NCI-H128 (cell line): ENCODE measurements around the gene NRDC.

Source experiments
- DNase-seq: peaks from one replicate; lab custom pipeline; 2025; ENCODE audit not compliant: unreplicated experiment; lab: John Stamatoyannopoulos, UW

Gene NRDC, protein sequence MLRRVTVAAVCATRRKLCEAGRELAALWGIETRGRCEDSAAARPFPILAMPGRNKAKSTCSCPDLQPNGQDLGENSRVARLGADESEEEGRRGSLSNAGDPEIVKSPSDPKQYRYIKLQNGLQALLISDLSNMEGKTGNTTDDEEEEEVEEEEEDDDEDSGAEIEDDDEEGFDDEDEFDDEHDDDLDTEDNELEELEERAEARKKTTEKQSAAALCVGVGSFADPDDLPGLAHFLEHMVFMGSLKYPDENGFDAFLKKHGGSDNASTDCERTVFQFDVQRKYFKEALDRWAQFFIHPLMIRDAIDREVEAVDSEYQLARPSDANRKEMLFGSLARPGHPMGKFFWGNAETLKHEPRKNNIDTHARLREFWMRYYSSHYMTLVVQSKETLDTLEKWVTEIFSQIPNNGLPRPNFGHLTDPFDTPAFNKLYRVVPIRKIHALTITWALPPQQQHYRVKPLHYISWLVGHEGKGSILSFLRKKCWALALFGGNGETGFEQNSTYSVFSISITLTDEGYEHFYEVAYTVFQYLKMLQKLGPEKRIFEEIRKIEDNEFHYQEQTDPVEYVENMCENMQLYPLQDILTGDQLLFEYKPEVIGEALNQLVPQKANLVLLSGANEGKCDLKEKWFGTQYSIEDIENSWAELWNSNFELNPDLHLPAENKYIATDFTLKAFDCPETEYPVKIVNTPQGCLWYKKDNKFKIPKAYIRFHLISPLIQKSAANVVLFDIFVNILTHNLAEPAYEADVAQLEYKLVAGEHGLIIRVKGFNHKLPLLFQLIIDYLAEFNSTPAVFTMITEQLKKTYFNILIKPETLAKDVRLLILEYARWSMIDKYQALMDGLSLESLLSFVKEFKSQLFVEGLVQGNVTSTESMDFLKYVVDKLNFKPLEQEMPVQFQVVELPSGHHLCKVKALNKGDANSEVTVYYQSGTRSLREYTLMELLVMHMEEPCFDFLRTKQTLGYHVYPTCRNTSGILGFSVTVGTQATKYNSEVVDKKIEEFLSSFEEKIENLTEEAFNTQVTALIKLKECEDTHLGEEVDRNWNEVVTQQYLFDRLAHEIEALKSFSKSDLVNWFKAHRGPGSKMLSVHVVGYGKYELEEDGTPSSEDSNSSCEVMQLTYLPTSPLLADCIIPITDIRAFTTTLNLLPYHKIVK

DNA sequence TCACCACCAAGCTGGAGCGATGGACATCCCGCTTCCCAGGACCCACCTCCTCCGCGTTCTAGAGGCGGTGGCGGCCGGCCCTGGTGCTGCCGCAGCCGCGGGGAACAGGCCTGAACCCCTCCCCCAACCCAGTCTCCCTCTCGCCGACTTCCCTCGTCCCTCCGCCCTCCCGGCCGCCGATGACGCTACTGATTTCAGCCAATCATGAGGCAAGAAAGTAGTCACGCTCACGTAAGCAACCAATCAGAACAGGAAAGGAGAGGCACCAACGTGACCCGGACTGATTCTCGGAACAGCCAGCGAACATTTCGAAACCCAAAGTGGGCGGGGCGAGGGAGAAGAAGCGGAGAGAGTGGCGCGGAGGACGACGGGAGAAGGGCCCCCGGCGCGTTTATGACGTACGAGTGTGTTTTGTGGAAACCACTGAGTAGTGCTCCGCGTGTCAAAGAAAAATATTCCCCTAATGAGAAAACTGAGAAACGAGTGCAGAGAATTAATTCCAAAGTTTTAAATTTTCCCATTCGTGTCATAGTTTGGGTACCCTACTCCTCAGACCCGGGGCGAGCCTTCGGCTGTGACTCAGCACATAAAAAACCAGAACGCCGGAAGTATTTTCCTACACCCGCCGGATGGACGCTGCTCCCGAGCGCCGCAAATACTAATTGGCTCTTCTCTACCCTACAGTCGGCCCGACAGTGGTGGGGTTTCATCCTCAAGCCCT lies at the start of gene NRDC:
Gene NRDC (minus strand): TSS at position 112 of the 721 bp plus-strand sequence. CDS start 112 bp downstream, outside the sequence.
- peak; percentile 100 for DNase-seq

DNA sequence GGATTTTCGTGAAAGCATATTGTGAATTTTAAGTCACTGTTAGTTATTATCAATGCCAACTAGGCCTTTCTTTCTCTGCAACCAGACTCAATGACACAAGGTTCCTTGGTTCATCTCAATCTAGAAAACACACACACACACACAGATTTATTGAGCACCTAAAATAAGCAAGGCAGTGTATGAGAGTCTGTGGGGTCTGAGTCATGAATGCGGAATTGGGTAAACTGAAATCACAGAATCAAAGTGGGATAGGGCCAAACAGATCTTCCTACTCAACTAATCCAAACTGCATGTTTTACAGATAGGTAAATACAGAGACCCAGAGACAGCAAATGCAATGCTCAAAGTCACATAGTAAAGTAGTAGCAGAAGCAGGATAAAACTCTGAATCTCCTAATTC lies 48.5 kb upstream of the NRDC start:
- DNase-seq = no peak

DNA sequence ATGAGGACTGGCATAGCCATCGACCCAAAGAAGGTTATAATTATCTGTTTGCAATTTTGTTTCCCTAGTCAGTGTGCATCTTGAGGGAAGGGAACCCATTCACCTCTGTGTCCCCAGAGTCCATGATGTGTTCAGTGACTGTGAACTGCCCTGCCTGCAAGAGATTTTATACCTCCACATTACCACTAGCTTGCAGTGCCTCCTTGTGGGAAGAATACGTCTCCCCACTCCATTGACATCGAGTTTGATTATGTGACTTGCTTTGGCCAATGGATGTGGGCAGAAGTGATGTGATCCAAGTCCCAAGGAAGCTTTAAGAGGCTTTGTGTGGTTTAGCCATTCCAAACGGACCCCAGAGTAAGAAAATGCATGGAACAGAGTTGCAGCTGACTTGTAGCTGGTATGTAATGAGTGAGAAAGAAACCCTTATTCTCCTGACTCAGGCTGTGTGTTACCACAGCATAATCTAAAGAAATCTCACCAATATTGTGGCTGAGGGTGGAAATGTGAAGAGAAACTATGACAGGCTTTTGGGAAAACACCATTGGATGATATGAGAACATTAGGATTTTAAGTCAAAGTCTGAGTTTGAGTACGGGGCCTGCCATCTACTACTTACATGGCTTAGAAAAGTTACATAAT lies 47.8 kb upstream of the NRDC start:
- no peak for DNase-seq

DNA sequence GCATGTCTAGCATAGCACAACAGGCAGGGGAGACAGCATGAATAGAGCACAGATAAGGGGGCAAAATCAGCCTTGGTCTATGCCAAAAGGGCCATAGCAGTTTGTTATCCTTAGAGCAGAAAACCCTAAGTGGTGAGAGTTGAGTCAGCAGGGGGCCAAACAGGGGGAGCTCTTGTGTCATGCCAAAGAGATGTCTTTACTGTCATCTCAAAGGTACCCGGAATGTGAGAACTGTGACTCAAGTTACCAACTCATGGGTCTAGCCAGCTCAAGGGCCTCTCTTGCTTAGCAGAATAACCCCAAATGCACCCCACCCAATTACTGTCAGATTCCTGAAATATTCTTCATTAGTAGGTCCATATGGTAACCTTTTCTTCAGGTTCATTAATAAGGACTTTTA lies 45.9 kb upstream of the NRDC start:
- DNase-seq = no peak

DNA sequence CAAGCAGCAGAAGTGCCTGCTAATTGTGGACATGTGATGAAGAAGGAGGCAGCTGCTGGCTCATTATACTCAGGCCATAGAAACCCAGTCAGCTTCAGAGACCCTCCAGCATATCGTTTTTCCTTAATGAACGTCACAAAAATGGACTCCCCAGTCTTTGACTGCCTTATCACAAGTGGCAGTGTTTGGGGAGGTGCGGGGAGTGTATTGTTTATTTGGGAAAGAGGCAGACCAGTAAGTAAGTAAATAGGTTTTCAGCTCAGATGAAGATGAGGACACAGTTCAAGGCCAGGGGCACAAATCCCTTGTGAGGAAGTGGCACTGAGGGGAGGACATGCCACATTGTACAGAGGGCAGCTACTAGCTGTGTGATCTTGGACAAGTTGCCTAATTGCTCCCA lies 43.5 kb upstream of the NRDC start:
- DNase-seq = no peak

DNA sequence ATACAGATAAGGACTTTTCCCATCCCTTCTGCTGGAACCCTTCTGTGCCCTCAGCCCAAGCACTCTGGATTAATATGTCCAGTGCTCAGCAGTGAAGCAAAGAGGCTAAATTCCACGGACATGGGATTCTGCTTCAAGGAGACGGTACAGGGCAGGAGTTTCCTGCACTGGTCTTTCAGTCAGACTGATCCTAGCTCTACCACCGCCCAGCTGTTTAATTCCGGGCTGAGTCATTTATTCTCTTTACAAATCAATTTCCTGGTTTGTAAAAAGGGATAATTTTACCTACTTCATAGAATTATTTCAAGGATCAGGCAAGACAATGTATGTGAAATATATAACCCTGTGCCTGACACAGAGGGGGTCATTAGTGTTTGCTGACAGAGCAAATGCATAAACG lies 41.6 kb upstream of the NRDC start:
- no peak for DNase-seq

DNA sequence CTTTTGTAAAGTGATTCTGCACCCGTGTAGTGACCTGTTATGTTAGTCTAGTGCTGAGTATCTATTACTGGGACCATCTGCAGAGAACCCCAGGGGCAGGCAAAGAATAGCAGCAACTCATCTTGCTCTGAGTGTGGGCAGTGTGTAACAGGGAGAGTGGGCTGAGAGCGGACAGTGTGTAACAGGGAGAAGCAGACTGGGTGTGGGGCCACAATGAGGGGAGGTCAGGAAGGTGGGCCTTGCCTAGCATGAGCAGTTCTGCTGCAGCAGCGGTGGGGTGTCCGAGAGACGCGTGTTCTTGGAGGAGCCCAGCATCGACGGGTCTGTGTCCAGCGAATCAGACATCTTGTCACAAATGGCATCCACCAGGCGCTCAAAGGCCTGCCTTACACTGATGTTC lies 41.2 kb upstream of the NRDC start:
- DNase-seq = no peak

DNA sequence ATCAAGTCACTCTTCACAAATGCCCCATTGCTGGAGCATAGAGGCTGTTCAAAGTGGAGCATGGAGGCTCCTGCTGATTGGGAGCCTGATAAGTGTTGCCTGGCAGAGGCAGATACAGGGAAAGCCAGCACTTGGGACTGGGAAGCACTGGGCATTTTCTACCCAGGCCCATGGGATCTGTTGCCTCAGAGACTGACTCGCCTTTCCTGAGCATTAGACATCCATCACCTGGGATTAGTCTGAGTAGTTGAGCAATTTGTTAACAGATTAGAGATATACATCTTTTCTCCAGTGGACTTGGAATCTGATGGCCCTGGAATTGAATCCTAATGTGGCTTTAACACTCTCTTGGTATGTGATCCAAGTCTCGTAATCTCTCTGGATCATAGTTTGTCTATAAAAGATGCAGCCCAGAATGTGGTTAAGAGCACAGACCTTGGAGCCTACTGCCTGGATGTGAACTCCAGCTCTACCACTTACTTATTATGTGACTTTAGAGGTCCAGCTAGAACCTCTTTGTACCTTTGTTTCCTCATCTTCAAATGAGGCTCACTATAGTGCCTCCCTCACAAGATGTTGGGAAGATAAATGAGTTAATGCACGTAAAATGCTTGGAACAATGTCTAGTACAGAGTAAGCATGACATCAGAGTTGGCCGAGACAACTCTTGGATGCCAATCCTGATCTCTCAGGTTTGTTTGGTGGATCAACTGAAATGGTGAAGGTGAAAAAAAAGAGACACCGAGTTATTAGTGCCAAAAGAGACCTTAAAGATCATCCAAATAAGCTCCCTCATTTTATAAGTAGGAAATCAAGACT lies 38.3 kb upstream of the NRDC start:
- DNase-seq = no peak

DNA sequence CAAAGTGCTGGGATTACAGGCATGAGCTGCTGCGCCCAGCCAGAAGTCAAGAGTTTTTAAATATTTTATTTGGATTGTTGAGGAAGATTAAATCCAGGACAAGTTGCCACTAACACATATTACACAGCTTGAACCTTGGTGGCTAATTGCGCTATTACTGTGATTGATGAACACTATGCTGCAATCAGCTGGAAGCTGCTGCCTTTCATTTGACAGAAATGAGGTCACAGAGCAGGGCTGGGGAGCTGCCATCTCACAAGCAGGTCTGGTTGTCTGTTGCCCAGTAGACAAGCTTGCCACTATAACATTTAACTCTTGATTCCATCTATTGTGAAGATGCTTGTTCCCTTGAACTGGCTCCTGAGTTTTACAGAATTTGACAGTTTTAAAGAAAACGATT lies 37.4 kb upstream of the NRDC start:
- no peak for DNase-seq

DNA sequence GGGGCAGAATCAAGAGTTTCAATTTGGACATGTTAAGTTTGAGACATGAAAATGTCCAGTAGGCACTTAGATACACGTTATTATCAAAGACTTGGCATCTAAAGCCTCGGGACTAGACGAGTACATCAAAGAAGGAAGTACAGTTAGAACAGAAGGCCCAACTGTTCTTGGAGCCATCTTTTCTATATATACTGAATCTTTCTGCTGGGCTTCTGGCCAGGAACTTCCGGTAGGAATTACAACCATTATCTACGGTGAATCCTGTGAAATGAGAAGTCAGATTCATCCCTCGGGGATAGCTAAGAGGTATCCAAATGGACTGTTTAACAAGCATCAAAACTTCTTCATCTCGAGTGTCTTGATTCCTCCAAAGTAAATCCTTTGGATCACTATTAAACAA lies 34.4 kb upstream of the NRDC start:
- no peak for DNase-seq

DNA sequence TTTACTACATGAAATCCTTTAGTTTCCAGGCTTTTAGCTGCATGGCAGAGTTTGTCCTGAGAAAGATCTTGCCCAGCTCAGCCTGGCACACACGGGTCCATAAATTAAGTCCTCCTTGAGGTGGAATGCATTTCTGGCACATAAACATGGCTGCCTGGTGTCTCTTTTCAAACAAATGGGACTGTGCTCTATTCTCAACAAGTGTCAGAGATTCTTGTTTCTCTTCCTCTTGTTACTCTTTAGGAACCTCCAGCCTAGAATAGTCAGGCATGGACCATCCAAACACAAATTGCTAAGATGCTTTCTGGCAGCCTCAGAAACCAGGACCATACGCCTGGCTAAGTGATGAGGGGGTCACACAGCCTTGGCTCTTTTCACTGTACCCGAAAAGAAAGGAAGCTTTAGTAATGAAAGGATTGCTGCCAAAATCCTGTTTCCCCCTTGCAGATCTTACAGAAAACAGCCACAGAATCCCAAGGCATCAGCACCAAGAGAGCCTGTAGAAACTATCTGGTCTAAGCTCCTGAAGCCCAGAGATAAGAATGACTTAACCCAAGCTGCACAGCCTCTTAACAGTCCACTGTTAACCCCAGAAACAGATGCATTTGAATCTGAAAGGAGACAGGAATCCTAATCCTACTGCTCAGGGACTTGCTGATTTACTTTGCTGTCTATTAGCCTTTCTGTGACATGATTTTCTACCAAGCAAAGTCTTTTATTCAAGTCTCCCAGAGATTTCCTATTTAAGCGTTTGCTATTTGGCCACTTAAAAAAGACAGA lies 31.9 kb upstream of the NRDC start:
- no peak for DNase-seq

DNA sequence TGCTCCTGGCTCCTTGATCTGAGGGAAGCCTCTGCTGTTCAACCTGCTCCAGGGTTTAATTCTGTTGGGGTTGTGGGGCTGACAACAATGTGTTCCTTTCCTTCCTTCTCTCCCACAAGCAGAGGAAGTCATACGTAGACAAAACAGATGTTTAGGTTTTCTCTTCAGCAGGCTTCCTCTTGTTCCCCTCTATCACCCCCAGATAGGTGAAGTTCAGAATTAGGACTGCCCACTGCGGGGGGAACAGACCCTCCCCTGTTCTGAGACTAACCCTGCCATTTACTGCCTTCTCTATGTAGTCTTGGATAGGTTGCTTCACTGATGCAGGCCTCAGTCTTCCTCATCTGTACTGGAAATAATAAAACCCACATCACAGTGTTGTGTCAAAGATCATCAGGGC lies 30.0 kb upstream of the NRDC start:
- DNase-seq = no peak

DNA sequence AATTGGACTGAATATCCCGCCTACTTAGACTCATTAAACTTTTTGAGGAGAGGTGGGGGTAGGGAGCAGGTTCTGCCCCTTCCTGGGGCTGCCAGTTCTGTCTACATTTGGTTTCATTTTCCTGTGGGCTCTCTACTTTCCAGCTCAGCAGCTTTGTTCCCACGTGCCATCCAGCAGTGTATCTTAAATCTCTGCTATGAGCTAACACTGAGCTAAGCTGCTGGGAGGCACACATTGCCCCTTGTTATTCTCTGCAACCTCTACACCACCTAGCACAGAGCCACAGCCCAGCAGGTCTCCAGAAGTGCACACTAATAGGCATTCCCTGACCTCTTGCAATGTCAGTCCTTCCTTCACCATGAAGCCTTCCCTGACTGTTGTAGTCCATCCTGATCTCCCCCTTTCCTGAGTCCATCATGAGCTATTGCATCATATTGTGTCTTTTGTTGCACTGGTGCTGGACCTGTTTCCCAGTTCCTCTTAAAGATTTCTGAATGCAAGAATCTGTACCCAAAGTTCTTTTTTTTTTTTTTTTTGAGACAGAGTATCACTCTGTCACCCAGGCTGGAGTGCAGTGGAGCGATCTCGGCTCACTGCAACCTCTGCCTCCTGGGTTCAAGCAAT lies 28.7 kb upstream of the NRDC start:
- DNase-seq = no peak

DNA sequence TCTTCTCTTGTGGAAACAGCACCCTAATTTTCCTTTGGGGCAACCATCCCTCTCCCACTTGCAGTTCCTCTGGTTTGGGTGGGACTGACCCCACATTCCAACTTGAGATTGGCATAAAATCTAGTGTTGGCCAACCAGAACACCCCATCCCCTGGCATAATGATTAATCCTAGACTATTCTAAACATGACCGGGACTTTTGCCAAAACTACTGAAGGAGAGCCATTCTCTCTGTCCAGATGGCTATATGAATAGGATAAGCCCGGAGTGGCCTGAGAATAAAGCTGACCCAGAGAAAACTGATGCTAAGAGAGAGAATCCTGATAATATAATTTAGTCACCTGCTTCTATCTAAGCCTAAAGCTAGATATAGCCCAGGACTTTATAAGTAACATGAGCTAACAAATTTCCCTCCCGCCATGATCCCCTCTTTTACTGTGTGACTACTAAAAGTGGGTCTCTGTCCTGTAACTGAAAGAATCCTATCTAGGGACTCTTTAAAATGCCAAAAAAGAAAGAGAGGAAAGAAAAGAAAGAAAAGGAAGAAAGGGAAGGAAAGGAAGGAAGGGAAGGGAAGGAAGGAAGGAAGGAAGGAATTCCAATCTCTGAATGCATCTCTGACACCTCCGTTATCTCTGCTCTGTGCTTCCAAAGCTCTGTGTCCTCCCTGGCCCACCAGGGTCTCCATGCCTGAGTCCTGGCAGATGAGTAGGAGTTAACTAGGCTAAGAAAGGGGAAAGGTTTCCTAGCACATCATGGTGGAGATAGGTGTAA lies 28.0 kb upstream of the NRDC start:
- DNase-seq = no peak

DNA sequence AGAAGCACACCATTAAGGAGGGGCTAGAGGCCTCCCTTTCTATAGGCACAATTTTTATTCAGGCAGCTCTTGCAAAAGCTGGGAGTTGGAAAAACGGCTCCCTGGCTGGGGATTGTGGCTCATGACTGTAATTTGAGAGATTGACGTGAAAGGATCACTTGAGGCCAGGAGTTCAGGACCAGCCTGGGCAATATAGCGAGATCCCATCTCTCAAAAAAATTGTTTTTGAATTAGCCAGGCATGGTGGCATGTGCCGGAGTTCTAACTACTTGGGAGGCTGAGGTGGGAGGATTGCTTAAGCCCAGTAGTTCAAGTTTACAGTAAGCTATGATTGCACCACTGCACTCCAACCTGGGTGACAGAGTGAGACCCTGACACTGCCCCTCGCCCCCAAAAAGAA lies 23.9 kb upstream of the NRDC start:
- DNase-seq = no peak

DNA sequence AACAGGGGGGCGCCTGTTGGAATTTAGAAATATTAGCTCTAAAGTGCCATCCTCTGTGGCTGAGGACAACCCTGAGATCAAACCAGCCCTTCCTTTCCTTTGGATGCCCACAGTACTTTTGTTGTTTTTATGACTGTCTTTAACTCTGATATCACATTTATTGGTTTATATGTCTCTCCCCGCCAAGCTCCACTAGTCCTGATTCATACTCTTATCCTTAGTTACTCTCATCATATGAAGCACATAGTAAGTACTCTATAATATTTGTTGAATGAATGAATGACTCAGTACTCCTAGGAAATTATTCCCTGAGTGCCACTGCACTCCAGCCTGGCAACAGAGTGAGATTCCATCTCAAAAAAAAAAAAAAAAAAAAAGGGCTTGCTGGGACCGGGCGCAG lies 22.6 kb upstream of the NRDC start:
- DNase-seq = no peak

DNA sequence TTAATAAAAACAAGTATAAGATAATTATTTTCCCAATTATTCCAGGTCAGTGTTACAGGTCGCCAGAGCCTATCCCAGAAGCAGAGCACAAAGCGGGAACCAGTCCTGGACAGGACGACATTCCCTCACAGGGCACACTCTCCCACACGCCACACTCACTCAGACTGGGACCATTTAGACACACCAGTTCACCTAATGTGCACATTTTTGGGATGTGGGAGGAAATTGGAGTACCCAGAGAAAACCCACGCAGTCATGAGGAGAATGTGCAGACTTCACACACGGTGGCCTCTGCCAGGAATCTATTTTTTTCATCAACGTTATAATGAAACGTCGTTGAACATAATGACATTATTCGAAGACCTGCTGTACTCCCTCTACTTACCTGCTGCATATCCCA lies 20.5 kb upstream of the NRDC start:
- DNase-seq = no peak
